RWPE2 (cell line): ENCODE data around the gene DNALI1.
"Not testable (repeated sequence)": the region's sequence is repeated elsewhere in the genome, so short reads cannot be mapped to it uniquely, and the experiment has no call there.

Experiments used
- ATAC-seq: fragments of 200-7000 bp; cut with Tn5 transposase; 3 replicates; pipeline ENCODE4 v1.9.1; 2021; ENCODE audit warnings: low read depth
- DNase-seq: peaks from one replicate; pipeline ENCODE4 v3.0.0-alpha.2; 2020; ENCODE audit warnings: low spot score
- H3K27ac ChIP-seq: fragments of 450-650 bp; 2 replicates; pipeline ENCODE4 v1.5.1; 2017; ENCODE audit warnings: mild to moderate bottlenecking; ENCODE audit not compliant: poor library complexity, severe bottlenecking
- H3K27me3 ChIP-seq: fragments of 250-450 bp; sonication (Bioruptor Pico); 2 replicates; pipeline ENCODE4 v1.5.1; 2021; ENCODE audit warnings: mild to moderate bottlenecking, moderate library complexity; ENCODE audit not compliant: insufficient read depth, poor library complexity, severe bottlenecking
- H3K36me3 ChIP-seq: fragments of 250-450 bp; sonication (Bioruptor Pico); 2 replicates; pipeline ENCODE4 v1.5.1; 2020; ENCODE audit warnings: low read depth, mild to moderate bottlenecking, moderate library complexity
- H3K4me1 ChIP-seq: fragments of 250-450 bp; sonication (Bioruptor Pico); 2 replicates; pipeline ENCODE4 v1.5.1; 2021; ENCODE audit warnings: mild to moderate bottlenecking, moderate library complexity; ENCODE audit not compliant: insufficient read depth, poor library complexity, severe bottlenecking
- H3K4me3 ChIP-seq: fragments of 250-450 bp; sonication (Bioruptor Pico); 2 replicates; pipeline ENCODE4 v1.5.1; 2021; ENCODE audit warnings: mild to moderate bottlenecking, moderate library complexity; ENCODE audit not compliant: severe bottlenecking
- H3K9me3 ChIP-seq: fragments of 250-450 bp; sonication (Bioruptor Pico); 2 replicates; pipeline ENCODE4 v1.5.1; 2021; ENCODE audit warnings: mild to moderate bottlenecking, moderate library complexity; ENCODE audit not compliant: severe bottlenecking
- TF ChIP-seq, protein P1 (sequence below): fragments of 450-650 bp; IDR thresholded peaks from one replicate; pipeline ENCODE4 v1.5.1; 2017; ENCODE audit warnings: mild to moderate bottlenecking, moderate library complexity; ENCODE audit not compliant: poor library complexity, severe bottlenecking

Gene DNALI1

GRCh38 chr1:37558411-37558810 is 1.7 kb downstream of the DNALI1 start:
- TF ChIP-seq, protein P1, sequence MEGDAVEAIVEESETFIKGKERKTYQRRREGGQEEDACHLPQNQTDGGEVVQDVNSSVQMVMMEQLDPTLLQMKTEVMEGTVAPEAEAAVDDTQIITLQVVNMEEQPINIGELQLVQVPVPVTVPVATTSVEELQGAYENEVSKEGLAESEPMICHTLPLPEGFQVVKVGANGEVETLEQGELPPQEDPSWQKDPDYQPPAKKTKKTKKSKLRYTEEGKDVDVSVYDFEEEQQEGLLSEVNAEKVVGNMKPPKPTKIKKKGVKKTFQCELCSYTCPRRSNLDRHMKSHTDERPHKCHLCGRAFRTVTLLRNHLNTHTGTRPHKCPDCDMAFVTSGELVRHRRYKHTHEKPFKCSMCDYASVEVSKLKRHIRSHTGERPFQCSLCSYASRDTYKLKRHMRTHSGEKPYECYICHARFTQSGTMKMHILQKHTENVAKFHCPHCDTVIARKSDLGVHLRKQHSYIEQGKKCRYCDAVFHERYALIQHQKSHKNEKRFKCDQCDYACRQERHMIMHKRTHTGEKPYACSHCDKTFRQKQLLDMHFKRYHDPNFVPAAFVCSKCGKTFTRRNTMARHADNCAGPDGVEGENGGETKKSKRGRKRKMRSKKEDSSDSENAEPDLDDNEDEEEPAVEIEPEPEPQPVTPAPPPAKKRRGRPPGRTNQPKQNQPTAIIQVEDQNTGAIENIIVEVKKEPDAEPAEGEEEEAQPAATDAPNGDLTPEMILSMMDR = no peak
- no peak overlapping the region for H3K27ac ChIP-seq
- DNase-seq (no peak), ATAC-seq (no peak)
- peaks cover 3% of the 10 kb centered on the region for H3K9me3 ChIP-seq
- peaks cover 2% of the 10 kb centered on the region for H3K4me1 ChIP-seq
- peaks cover 2% of the 10 kb centered on the region; the same call in 1 of the 2 replicates for H3K36me3 ChIP-seq
- no peaks in the 10 kb centered on the region for H3K27me3 ChIP-seq
- no peak overlapping the region for H3K4me3 ChIP-seq

DNA sequence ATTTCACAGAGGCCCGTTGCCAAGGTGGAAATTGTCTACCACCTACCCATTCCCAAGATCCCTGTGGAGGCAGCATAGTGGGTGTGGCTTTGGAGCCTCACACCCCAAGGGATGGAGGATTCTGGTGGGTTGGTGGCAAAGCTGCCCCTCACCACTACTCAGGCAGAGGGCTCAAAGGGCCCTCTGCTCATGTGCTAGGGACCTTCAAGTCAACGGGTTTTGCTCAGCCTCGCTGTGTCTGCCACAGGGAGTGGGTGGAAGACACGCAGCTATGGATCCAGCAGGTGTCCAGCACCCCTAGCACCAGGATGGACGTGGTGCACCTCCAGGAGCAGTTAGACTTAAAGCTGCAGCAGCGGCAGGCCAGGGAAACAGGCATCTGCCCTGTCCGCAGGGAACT is 2.3 kb downstream of the DNALI1 start:
- Histone ChIP-seq H3K27me3 (no peaks in the 10 kb centered on the region), H3K4me1 (peaks cover 7% of the 10 kb centered on the region), H3K9me3 (peaks cover 3% of the 10 kb centered on the region), H3K27ac (no peak overlapping the region), H3K4me3 (no peak overlapping the region), H3K36me3 (peaks cover 5% of the 10 kb centered on the region; the same call in 1 of the 2 replicates)
- TF ChIP-seq, protein P1 = no peak
- DNase-seq (no peak), ATAC-seq (no peak)

- H3K4me3 ChIP-seq, H3K9me3 ChIP-seq, H3K36me3 ChIP-seq, DNase-seq, H3K27ac ChIP-seq, H3K4me1 ChIP-seq, H3K27me3 ChIP-seq, ATAC-seq: not testable (repeated sequence)
Measured at GRCh38 chr1:37559957-37560379, 3.2 kb downstream of the DNALI1 start.

DNA sequence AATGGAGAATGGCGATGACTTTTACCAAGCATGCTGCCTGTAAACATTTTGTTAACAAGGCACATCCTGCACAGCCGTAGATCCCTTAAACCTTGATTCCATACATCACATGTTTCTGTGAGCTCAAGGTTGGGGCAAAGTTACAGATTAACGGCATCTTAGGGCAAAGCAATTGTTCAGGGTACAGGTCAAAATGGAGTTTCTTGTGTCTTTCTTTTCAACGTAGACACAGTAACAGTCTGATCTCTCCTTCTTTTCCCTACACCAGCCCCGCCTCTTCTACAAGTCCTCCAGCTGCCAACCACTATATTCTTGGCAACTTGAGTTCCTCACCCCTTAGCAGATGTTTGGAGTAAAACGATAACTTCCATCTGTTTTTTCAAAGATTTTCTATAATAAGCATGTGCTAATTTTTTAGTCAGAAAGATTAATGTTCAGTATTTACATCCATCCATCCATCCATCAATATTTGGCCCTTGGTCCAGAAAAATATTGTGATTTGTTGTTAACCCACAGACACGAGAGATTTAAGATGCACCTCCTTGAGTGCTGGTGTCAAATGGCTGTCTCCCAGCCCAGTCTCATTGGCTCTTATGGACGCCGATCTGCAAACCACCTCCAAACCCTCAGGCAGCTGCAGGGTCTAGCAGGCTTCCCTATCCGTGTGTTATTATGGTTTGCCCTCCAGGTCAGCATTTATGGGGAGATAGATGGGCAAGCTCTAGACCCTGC is 3.8 kb downstream of the DNALI1 start:
- Histone ChIP-seq H3K27me3 (no peaks in the 10 kb centered on the region), H3K36me3 (peaks cover 14% of the 10 kb centered on the region), H3K9me3 (no peaks in the 10 kb centered on the region), H3K27ac (no peak overlapping the region), H3K4me3 (no peak overlapping the region), H3K4me1 (peaks cover 7% of the 10 kb centered on the region)
- ATAC-seq (no peak), DNase-seq (no peak)
- TF ChIP-seq, protein P1 = no peak

- peak; percentile 56 for ATAC-seq
- Histone ChIP-seq H3K27me3 (no peaks in the 10 kb centered on the region), H3K4me3 (no peak overlapping the region), H3K36me3 (peaks cover 22% of the 10 kb centered on the region), H3K9me3 (no peaks in the 10 kb centered on the region), H3K27ac (no peak overlapping the region), H3K4me1 (peaks cover 7% of the 10 kb centered on the region)
- TF ChIP-seq, protein P1 = peak; percentile 77
- no peak for DNase-seq
Measured at GRCh38 chr1:37561133-37562132, 4.7 kb downstream of the DNALI1 start.
